Activated CD8-positive, alpha-beta T cell treated with anti-CD3 and anti-CD28 coated beads for 36 hours (primary cell): ENCODE data around the gene ADRA2C. TPM values are rescaled to one million over a fixed set of nuclear protein-coding genes. Genes with fewer than 3 reads are reported as not detected.

ENCODE experiments used
- ATAC-seq: fragments of 200-7000 bp; cut with Tn5 transposase; one replicate; pipeline ENCODE4 v1.10.0; 2021; ENCODE audit warnings: mild to moderate bottlenecking, moderate library complexity
- CTCF ChIA-PET: fragments of 350-600 bp; sonication (Branson Sonifier 250); formaldehyde crosslinking; loops from one replicate; lab custom pipeline; 2021; ENCODE audit warnings: antibody characterized with exemption; lab: Charles Lee
- POLR2A ChIA-PET: fragments of 350-600 bp; sonication (Branson Sonifier 250); formaldehyde crosslinking; loops from one replicate; lab custom pipeline; 2021; ENCODE audit warnings: antibody characterized with exemption; lab: Charles Lee
- DNase-seq: peaks from one replicate; pipeline ENCODE4 v3.0.0-alpha.2; 2020
- H3K27ac Mint-ChIP-seq: one replicate; pipeline ENCODE4 v1.8.0; 2021; ENCODE audit warnings: mild to moderate bottlenecking, mixed read lengths
- H3K27me3 Mint-ChIP-seq: one replicate; pipeline ENCODE4 v1.8.0; 2021; ENCODE audit warnings: mixed read lengths
- H3K36me3 Mint-ChIP-seq: one replicate; pipeline ENCODE4 v1.8.0; 2021; ENCODE audit warnings: low read depth, mixed read lengths
- H3K4me1 Mint-ChIP-seq: one replicate; pipeline ENCODE4 v1.8.0; 2021; ENCODE audit warnings: low read depth, mixed read lengths
- H3K4me3 Mint-ChIP-seq: one replicate; pipeline ENCODE4 v1.8.0; 2021; ENCODE audit warnings: mild to moderate bottlenecking, moderate library complexity, mixed read lengths
- H3K9me3 Mint-ChIP-seq: one replicate; pipeline ENCODE4 v1.8.0; 2021; ENCODE audit warnings: mixed read lengths
- intact Hi-C: fragments of 100-400 bp; cut with micrococcal nuclease; formaldehyde crosslinking; loops from one replicate; pipeline ENCODE4 v1.10.0; 2022
- total RNA-seq, 2 experiments: library from RNA; stranded (reverse); gene quantifications; one replicate each; pipeline ENCODE4 v1.2.3, GENCODE V29; 2021
- TF ChIP-seq, protein P1 (sequence below): fragments of 200-600 bp; IDR thresholded peaks from one replicate; pipeline ENCODE4 v1.8.0; 2022; ENCODE audit warnings: antibody characterized with exemption, mild to moderate bottlenecking

The ADRA2C gene
- total RNA-seq: under 1 TPM in 1 of 2 experiments, not detected in 1; 0.27 TPM

DNA sequence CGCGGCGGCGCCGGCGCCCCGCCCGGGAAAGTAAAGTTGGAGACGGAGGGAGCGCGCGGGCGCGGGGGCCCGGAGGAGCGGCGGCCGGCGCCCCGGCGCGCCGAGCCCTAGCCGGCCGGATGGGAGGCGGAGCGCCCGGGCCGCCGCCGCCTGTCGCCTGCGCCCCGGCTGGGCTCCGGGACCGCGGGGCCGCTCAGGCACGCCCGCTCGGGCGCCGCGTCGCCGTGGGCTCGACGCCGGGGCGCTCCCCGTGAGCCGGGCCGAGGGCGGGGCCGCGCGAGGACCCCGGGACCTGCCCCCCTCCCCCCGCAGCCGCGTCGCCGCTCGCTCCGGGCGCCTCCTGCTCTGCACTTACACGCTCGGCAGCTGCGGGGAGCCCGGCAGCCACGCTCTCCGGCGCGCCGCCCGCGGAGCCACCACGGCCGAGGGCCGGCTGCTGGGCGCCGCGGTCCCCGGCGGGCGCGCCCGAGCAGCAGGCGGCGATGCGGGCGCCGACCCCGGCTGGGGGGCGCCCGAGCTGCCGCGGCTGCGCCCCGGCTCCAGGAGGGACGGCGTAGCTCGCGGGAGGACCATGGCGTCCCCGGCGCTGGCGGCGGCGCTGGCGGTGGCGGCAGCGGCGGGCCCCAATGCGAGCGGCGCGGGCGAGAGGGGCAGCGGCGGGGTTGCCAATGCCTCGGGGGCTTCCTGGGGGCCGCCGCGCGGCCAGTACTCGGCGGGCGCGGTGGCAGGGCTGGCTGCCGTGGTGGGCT is at the start of gene ADRA2C:
Gene ADRA2C (plus strand): TSS at position 350 of the 749 bp plus-strand sequence. CDS start 222 bp downstream, at position 572.
- ChIA-PET CTCF (interaction anchor here (1.5 to 2.7 kb wide), 2 partner anchors 13 to 115 kb away, joined by 3 to 9 read pairs; no protein-coding TSS in a partner anchor), POLR2A (no interaction called here)
- H3K27ac Mint-ChIP-seq: no peak within 1 kb of the TSS
- peak; percentile 38 for ATAC-seq
- TF ChIP-seq, protein P1, sequence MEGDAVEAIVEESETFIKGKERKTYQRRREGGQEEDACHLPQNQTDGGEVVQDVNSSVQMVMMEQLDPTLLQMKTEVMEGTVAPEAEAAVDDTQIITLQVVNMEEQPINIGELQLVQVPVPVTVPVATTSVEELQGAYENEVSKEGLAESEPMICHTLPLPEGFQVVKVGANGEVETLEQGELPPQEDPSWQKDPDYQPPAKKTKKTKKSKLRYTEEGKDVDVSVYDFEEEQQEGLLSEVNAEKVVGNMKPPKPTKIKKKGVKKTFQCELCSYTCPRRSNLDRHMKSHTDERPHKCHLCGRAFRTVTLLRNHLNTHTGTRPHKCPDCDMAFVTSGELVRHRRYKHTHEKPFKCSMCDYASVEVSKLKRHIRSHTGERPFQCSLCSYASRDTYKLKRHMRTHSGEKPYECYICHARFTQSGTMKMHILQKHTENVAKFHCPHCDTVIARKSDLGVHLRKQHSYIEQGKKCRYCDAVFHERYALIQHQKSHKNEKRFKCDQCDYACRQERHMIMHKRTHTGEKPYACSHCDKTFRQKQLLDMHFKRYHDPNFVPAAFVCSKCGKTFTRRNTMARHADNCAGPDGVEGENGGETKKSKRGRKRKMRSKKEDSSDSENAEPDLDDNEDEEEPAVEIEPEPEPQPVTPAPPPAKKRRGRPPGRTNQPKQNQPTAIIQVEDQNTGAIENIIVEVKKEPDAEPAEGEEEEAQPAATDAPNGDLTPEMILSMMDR: no peak
- no peak for DNase-seq
- peak within 1 kb of the TSS; percentile 52 for H3K4me3 Mint-ChIP-seq
- peaks cover 9% of the 10 kb centered on the region for H3K4me1 Mint-ChIP-seq
- H3K36me3 Mint-ChIP-seq: no peaks in the 10 kb centered on the region
- peaks cover 21% of the 10 kb centered on the region for H3K27me3 Mint-ChIP-seq
- H3K9me3 Mint-ChIP-seq: no peaks in the 10 kb centered on the region
- intact Hi-C loops: loop anchor here (5.0 kb wide), 1 partner anchor 116 kb away; no protein-coding TSS in a partner anchor

DNA sequence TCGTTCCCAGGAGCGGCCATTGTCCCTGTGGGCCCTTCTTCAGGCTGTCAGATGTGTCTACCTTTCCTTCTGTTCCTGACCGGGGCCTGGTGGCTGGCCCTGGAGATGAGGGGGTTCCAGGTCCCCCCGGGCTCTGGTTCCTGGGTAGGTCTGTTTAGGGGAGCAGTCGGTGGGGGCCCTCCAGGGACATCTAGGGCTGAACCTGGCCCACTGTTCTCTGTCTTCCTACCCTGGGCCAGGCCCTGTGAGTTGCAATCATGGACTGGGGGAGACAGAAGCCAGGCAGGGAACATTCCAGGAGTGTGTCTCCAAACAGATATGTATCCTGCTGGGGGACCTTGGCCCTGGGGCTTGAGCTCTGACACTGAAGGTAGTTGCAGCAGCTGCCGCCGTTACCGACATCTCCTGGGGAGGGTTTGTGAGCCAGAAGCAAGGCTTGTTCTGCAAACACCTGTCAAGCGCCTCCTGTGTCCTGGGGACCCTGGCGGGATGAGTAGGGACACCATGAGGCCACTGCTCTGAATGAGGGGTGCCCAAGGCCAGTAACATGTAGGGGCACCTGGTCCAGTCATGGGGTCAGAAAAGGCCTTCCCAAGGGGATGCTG is 49.5 kb upstream of the ADRA2C start:
- DNase-seq (no peak), ATAC-seq (no peak)
- ChIA-PET POLR2A (no interaction called here), CTCF (no interaction called here)
- H3K27me3 Mint-ChIP-seq: peaks cover 11% of the 10 kb centered on the region
- TF ChIP-seq, protein P1: no peak
- peaks cover 4% of the 10 kb centered on the region for H3K9me3 Mint-ChIP-seq
- no peak overlapping the region for H3K4me3 Mint-ChIP-seq
- H3K4me1 Mint-ChIP-seq: no peaks in the 10 kb centered on the region
- H3K27ac Mint-ChIP-seq: no peak overlapping the region
- H3K36me3 Mint-ChIP-seq: no peaks in the 10 kb centered on the region
- intact Hi-C loops: no loop called here

DNA sequence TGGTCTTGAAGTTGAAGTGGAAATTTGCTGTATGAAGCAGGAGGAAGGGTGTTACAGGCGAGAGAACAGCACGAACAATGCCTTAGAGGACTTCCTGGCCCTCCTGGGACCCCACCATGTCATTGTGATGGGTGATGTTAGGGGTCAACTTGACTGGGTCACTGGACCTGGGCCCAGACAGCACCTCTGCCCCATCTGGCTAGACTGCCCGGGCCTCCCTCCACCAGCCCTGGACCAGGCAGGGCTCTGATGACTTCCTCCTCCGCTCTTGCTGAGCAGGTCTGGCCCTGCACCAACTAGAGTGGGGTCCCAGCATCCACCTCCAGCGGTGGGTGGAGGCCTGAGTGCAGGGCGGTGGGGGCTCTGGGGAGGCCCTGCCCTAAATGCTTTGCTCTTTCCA is 48.9 kb upstream of the ADRA2C start:
- Mint-ChIP-seq H3K27ac (no peak overlapping the region), H3K36me3 (no peaks in the 10 kb centered on the region), H3K27me3 (peaks cover 11% of the 10 kb centered on the region), H3K9me3 (peaks cover 4% of the 10 kb centered on the region), H3K4me1 (no peaks in the 10 kb centered on the region), H3K4me3 (no peak overlapping the region)
- POLR2A ChIA-PET: no interaction called here
- intact Hi-C loops: no loop called here
- no peak for DNase-seq
- TF ChIP-seq, protein P1: no peak
- no peak for ATAC-seq
- CTCF ChIA-PET: no interaction called here

DNA sequence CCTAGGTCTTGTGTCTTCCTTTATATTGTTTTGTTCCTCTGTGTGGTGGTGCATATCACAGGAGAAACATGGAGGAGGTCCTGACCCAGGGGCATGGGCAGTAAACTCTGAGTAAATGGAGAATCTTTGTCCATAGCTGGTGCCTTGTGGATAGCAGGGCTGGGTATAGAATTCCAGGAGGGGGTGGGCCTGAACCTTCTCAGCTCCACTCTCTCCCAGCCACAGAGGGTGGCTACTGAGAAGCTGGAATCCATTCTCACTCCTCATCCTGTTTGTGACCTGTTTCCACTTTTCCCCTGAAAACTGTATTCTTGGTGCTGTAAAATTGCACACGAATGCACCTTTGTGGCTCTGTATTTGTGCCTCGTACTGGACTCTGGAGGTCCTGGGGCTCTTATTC is 47.7 kb upstream of the ADRA2C start:
- ChIA-PET POLR2A (no interaction called here), CTCF (no interaction called here)
- Mint-ChIP-seq H3K36me3 (no peaks in the 10 kb centered on the region), H3K4me3 (no peak overlapping the region), H3K4me1 (no peaks in the 10 kb centered on the region), H3K27me3 (peaks cover 11% of the 10 kb centered on the region), H3K27ac (no peak overlapping the region), H3K9me3 (peaks cover 4% of the 10 kb centered on the region)
- TF ChIP-seq, protein P1: no peak
- DNase-seq (no peak), ATAC-seq (no peak)
- intact Hi-C loops: no loop called here

DNA sequence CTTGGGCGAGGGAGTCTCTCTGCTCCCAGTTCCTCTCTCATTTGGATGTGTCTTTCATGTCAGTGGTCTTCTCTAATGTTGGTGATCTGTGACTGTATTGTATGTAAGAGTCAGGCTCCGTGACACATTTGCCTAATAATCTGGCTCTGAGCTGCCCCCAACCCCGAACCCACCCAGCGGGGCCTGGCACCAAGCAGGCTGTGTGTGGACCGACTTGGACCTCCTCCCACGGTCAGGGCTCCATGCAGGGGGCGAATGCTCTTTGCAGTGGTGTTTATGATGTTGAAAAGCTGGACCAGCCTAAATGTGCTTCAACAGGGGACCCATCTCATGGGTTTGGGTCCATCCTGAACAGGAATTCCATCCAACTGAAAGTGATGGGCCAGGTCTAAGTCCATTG is 47.0 kb upstream of the ADRA2C start:
- no peak overlapping the region for H3K27ac Mint-ChIP-seq
- H3K4me3 Mint-ChIP-seq: no peak overlapping the region
- TF ChIP-seq, protein P1: no peak

More for the DNA sequence above, 47.0 kb upstream of the ADRA2C start:
- POLR2A ChIA-PET: no interaction called here
- H3K4me1 Mint-ChIP-seq: no peaks in the 10 kb centered on the region
- ATAC-seq (no peak), DNase-seq (no peak)
- peaks cover 4% of the 10 kb centered on the region for H3K9me3 Mint-ChIP-seq
- peaks cover 12% of the 10 kb centered on the region for H3K27me3 Mint-ChIP-seq
- CTCF ChIA-PET: no interaction called here
- intact Hi-C loops: no loop called here
- H3K36me3 Mint-ChIP-seq: no peaks in the 10 kb centered on the region
